OCI-LY3 (cell line): Measurements from ENCODE around the gene SPECC1L.

Source experiments
- H2AFZ ChIP-seq: fragments of 200-600, 300-600 bp; shearing (Covaris generic); 2 replicates; pipeline ENCODE4 v1.6.0; 2014; ENCODE audit warnings: antibody characterized with exemption, low read depth, low read length
- H3K27ac ChIP-seq: fragments of 200-600, 300-600 bp; sonication (generic); 2 replicates; pipeline ENCODE4 v1.5.1; 2014; ENCODE audit warnings: mild to moderate bottlenecking, low read length, moderate library complexity, mixed read lengths
- H3K27me3 ChIP-seq: fragments of 200-600, 300-600 bp; sonication (generic); 2 replicates; pipeline ENCODE4 v1.6.1; 2014; ENCODE audit warnings: low read depth, low read length, mixed read lengths
- H3K36me3 ChIP-seq: fragments of 200-600, 300-600 bp; sonication (generic); replicated peaks from 2 replicates; pipeline ENCODE3; 2014; ENCODE audit warnings: low read depth, low read length, mixed read lengths
- H3K4me1 ChIP-seq: fragments of 300-600, 200-600 bp; sonication (generic); 2 replicates; pipeline ENCODE4 v1.6.1; 2014; ENCODE audit warnings: low read length, mixed read lengths
- H3K4me2 ChIP-seq: fragments of 200-600, 300-600 bp; sonication (generic); 2 replicates; pipeline ENCODE4 v1.6.1; 2014; ENCODE audit warnings: low read length, mixed read lengths
- H3K4me3 ChIP-seq: fragments of 300-600, 200-600 bp; sonication (generic); 2 replicates; pipeline ENCODE4 v1.5.1; 2014; ENCODE audit warnings: antibody characterized with exemption, mild to moderate bottlenecking, low read length, moderate library complexity
- H3K79me2 ChIP-seq: fragments of 300-600, 200-600 bp; shearing (Covaris generic); 2 replicates; pipeline ENCODE4 v1.6.1; 2014; ENCODE audit warnings: mild to moderate bottlenecking, low read length, mixed read lengths
- H3K9ac ChIP-seq: fragments of 300-600, 200-600 bp; shearing (Covaris generic); 2 replicates; pipeline ENCODE4 v1.6.0; 2014; ENCODE audit warnings: mild to moderate bottlenecking, low read length, moderate library complexity
- H3K9me3 ChIP-seq: fragments of 200-600, 300-600 bp; shearing (Covaris generic); 2 replicates; pipeline ENCODE4 v1.6.1; 2014; ENCODE audit warnings: low read length, mixed read lengths; ENCODE audit not compliant: insufficient read depth
- H4K20me1 ChIP-seq: fragments of 200-600, 300-600 bp; sonication (generic); 2 replicates; pipeline ENCODE4 v1.6.1; 2016; ENCODE audit warnings: low read length, mixed read lengths; ENCODE audit not compliant: insufficient read depth
- EZH2phosphoT487 ChIP-seq: fragments of 200-600 bp; shearing (Covaris generic); IDR thresholded peaks from 2 replicates; pipeline ENCODE4 v1.6.1; 2018; ENCODE audit warnings: antibody characterized with exemption, mixed run types, low read depth
- TF ChIP-seq, protein P1 (sequence below): fragments of 200-600, 300-600 bp; sonication (generic); IDR thresholded peaks from 2 replicates; pipeline ENCODE4 v1.5.1; 2014; ENCODE audit warnings: antibody characterized with exemption, low read length, low read depth

The SPECC1L gene

GRCh38 chr22:24443668-24444067 lies 173.0 kb downstream of the SPECC1L start:
- Histone ChIP-seq H3K36me3 (no peaks in the 10 kb centered on the region), H3K4me3 (no peak overlapping the region), H3K4me1 (peaks cover 10% of the 10 kb centered on the region; the same call in 1 of the 2 replicates), H3K79me2 (no peaks in the 10 kb centered on the region), H2AFZ (no peak overlapping the region), H3K4me2 (no peak overlapping the region), H3K9me3 (no peaks in the 10 kb centered on the region), H3K27me3 (no peaks in the 10 kb centered on the region), H3K9ac (no peak overlapping the region), H4K20me1 (0 out of 2 replicates have a peak, but pooled peaks cover 6% of the 10 kb centered on the region), H3K27ac (no peak overlapping the region)
- no peak for TF ChIP-seq EZH2phosphoT487
- TF ChIP-seq, protein P1, sequence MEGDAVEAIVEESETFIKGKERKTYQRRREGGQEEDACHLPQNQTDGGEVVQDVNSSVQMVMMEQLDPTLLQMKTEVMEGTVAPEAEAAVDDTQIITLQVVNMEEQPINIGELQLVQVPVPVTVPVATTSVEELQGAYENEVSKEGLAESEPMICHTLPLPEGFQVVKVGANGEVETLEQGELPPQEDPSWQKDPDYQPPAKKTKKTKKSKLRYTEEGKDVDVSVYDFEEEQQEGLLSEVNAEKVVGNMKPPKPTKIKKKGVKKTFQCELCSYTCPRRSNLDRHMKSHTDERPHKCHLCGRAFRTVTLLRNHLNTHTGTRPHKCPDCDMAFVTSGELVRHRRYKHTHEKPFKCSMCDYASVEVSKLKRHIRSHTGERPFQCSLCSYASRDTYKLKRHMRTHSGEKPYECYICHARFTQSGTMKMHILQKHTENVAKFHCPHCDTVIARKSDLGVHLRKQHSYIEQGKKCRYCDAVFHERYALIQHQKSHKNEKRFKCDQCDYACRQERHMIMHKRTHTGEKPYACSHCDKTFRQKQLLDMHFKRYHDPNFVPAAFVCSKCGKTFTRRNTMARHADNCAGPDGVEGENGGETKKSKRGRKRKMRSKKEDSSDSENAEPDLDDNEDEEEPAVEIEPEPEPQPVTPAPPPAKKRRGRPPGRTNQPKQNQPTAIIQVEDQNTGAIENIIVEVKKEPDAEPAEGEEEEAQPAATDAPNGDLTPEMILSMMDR, result no peak

- Histone ChIP-seq H3K36me3 (no peaks in the 10 kb centered on the region), H3K4me2 (no peak overlapping the region), H3K9ac (no peak overlapping the region), H3K4me3 (no peak overlapping the region), H4K20me1 (0 out of 2 replicates have a peak, but pooled peaks cover 6% of the 10 kb centered on the region), H3K27me3 (no peaks in the 10 kb centered on the region), H3K9me3 (no peaks in the 10 kb centered on the region), H3K79me2 (no peaks in the 10 kb centered on the region), H2AFZ (no peak overlapping the region), H3K27ac (no peak overlapping the region), H3K4me1 (peaks cover 10% of the 10 kb centered on the region; the same call in 1 of the 2 replicates)
- no peak for TF ChIP-seq EZH2phosphoT487
- TF ChIP-seq, protein P1, result no peak
Measured at GRCh38 chr22:24444251-24444650, 173.6 kb downstream of the SPECC1L start.

DNA sequence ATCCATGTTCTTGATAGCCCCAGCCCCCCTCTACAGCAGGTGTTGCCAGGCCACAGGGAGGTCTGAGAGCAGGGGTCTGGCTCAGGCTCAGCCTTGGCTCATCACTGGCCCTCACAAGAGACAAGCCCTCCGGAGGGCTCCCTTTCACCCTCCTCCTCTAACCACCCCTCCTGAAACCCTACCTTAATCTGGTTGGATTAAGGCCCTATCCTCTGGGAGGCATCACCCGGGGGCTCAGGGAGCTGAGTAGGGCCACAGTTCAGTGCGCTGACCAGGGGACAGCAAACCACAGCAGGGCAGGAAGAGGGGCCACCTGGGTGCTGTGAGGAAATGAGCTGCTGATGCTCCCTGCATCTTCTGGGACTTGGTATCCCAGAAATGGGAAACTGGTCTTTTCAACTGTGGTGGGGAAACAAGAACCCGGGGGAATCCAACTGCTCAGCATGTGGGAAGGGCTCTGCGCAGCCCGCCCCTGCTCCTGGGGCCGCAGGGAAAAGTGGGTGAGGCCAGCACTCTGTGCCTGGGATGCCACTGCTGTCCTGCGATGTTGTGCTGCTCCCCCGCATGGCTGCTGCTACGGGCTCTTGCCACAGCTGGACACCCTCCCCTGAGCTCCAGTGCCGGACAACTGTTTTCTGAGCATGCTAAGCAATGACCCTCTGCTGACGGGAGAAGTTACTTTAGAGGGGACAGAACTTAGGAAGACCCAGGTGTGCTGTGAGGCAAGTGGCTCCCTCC lies 174.3 kb downstream of the SPECC1L start:
- no peaks in the 10 kb centered on the region for H3K36me3 ChIP-seq

More for the DNA sequence above, 174.3 kb downstream of the SPECC1L start:
- H3K4me1 ChIP-seq, result peaks cover 10% of the 10 kb centered on the region; the same call in 1 of the 2 replicates
- H2AFZ ChIP-seq, result no peak overlapping the region
- 0 out of 2 replicates have a peak, but pooled peaks cover 1% of the 10 kb centered on the region for H4K20me1 ChIP-seq
- H3K79me2 ChIP-seq, result no peaks in the 10 kb centered on the region
- no peaks in the 10 kb centered on the region for H3K27me3 ChIP-seq
- H3K27ac ChIP-seq, result no peak overlapping the region
- TF ChIP-seq EZH2phosphoT487, result no peak
- TF ChIP-seq, protein P1, result no peak
- H3K4me2 ChIP-seq, result no peak overlapping the region
- no peak overlapping the region for H3K4me3 ChIP-seq
- no peak overlapping the region for H3K9ac ChIP-seq
- H3K9me3 ChIP-seq, result no peaks in the 10 kb centered on the region
